Neutrophil (primary cell): Measurements from ENCODE around the gene ACBD6.

ENCODE experiments used
- H3K27ac ChIP-seq: fragments of 200-600 bp; sonication (generic); 2 replicates; pipeline ENCODE4 v1.5.1; 2016; ENCODE audit warnings: mild to moderate bottlenecking, moderate library complexity
- H3K27me3 ChIP-seq: fragments of 200-600 bp; sonication (generic); 2 replicates; pipeline ENCODE4 v1.6.0; 2016; ENCODE audit warnings: mild to moderate bottlenecking
- H3K36me3 ChIP-seq: fragments of 200-600 bp; sonication (generic); 2 replicates; pipeline ENCODE4 v1.5.1; 2017
- H3K4me1 ChIP-seq, 2 experiments: fragments of 200-600 bp in 1 of 2; sonication (generic) in 1 of 2; 1 replicate in 1 of 2; 2 replicates in 1 of 2; pipeline versions ENCODE4 v1.5.1 to v1.6.1; 2013 to 2016; ENCODE audit warnings: low read depth in 1 of 2, low read length in 1 of 2, mild to moderate bottlenecking in 1 of 2, moderate library complexity in 1 of 2; ENCODE audit not compliant: control insufficient read depth in 1 of 2, insufficient read depth in 1 of 2
- H3K4me3 ChIP-seq, 2 experiments: fragments of 200-600 bp in 1 of 2; sonication (generic) in 1 of 2; 1 replicate in 1 of 2; 2 replicates in 1 of 2; pipeline ENCODE4 v1.5.1; 2013 to 2016; ENCODE audit warnings: low read depth in 1 of 2, low read length in 1 of 2, mild to moderate bottlenecking in 1 of 2, moderate library complexity in 1 of 2
- H3K9me3 ChIP-seq: fragments of 200-600 bp; sonication (generic); 2 replicates; pipeline ENCODE4 v1.5.1; 2016
- TF ChIP-seq, protein P1 (sequence below): fragments of 200-600 bp; sonication (generic); IDR thresholded peaks from 2 replicates; pipeline ENCODE4 v1.5.1; 2016; ENCODE audit warnings: antibody characterized with exemption

ACBD6 gene

DNA sequence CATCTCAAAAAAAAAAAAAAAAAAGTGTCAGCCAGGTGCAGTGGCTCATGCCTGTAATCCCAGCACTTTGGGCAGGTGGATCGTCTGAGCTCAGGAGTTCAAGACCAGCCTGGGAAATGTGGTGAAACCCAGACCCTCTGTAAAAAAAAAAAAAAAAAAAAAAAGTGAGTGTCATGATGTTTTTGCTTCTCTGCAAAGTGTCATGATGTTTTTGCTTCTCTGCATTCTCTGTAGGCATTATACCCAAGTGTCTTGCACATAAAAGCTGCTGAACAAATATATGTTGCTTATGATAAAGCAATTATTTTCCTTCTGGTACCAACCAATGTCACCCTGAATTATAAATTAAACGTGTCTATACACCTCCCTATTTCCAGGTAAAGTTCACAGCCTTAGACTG, 1.7 kb downstream of the ACBD6 start:
- TF ChIP-seq, protein P1, sequence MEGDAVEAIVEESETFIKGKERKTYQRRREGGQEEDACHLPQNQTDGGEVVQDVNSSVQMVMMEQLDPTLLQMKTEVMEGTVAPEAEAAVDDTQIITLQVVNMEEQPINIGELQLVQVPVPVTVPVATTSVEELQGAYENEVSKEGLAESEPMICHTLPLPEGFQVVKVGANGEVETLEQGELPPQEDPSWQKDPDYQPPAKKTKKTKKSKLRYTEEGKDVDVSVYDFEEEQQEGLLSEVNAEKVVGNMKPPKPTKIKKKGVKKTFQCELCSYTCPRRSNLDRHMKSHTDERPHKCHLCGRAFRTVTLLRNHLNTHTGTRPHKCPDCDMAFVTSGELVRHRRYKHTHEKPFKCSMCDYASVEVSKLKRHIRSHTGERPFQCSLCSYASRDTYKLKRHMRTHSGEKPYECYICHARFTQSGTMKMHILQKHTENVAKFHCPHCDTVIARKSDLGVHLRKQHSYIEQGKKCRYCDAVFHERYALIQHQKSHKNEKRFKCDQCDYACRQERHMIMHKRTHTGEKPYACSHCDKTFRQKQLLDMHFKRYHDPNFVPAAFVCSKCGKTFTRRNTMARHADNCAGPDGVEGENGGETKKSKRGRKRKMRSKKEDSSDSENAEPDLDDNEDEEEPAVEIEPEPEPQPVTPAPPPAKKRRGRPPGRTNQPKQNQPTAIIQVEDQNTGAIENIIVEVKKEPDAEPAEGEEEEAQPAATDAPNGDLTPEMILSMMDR, result no peak
- Histone ChIP-seq H3K4me3 (no peak overlapping the region), H3K4me1 (peaks cover 16 to 18% of the 10 kb centered on the region in 2 experiments), H3K36me3 (no peaks in the 10 kb centered on the region), H3K27me3 (no peaks in the 10 kb centered on the region), H3K9me3 (no peaks in the 10 kb centered on the region), H3K27ac (no peak overlapping the region)

GRCh38 chr1:180498594-180498993, 3.8 kb downstream of the ACBD6 start:
- H3K27me3 ChIP-seq, result no peaks in the 10 kb centered on the region
- no peak overlapping the region for H3K27ac ChIP-seq
- no peaks in the 10 kb centered on the region for H3K9me3 ChIP-seq
- TF ChIP-seq, protein P1, result no peak
- no peaks in the 10 kb centered on the region for H3K36me3 ChIP-seq
- no peak overlapping the region for H3K4me3 ChIP-seq
- H3K4me1 ChIP-seq, result peaks cover 13 to 17% of the 10 kb centered on the region in 2 experiments

DNA sequence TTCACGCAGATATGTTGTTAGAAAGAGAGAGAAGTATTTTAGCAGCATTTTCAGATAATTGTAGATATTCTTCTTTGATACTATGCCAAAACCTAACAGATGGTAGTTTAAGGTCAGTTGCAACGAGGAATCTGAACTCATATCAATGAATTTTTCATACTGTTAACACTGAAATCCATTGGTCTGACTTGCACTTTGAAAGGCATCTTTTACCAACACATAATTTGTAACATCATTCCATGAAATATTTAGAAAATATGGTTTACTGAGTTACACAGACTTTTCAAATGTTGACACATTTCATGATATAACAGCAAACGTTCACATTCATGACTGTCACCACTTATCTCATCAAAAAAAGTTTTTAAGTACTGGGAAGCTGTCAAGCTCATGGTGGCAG, 4.6 kb downstream of the ACBD6 start:
- no peaks in the 10 kb centered on the region for H3K9me3 ChIP-seq
- TF ChIP-seq, protein P1, result no peak
- no peak overlapping the region for H3K4me3 ChIP-seq
- H3K4me1 ChIP-seq, result peaks cover 6 to 9% of the 10 kb centered on the region in 2 experiments
- H3K27ac ChIP-seq, result no peak overlapping the region
- no peaks in the 10 kb centered on the region for H3K27me3 ChIP-seq
- no peaks in the 10 kb centered on the region for H3K36me3 ChIP-seq

DNA sequence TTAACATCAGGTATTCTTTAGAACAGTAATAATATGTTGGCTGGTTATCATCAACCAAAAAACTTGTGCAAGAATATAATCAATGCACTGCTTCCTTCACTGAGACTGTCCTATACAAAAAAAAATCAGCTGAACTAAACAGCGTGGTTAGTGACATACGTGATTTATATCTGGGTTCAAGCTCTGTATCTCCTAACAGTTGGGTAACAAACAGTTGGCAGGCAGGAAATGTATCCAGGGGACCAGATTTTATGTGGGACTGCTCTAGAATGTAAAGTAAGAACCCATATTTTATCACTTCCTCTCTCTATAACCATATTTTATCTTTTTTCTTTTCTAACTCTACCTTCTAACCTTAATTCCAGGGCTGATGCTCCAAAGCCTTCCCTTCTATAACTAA, 8.0 kb downstream of the ACBD6 start:
- Histone ChIP-seq H3K4me1 (no peaks in the 10 kb centered on the region), H3K27ac (no peak overlapping the region), H3K27me3 (no peaks in the 10 kb centered on the region), H3K36me3 (no peaks in the 10 kb centered on the region), H3K4me3 (no peak overlapping the region), H3K9me3 (no peaks in the 10 kb centered on the region)
- TF ChIP-seq, protein P1, result no peak

DNA sequence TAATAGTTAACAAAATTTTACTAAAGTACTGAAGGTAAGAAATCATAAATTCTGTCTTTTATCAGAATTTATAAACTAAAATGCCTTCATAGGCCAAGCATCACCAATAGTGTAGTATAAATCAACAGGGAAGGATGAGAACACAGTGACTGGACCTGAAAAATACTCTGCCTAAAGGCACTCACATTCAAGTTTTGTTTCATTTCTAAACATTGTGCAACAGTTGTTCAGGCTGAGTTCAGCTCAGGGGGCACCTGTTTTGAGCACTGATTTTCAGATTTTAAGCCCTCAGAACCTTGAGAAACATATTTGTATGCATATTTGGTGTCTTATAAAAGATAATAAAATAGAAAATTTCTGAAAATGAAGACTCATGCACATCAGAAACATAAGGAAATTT, 12.4 kb downstream of the ACBD6 start:
- H3K27ac ChIP-seq, result no peak overlapping the region
- no peak overlapping the region for H3K4me3 ChIP-seq
- no peaks in the 10 kb centered on the region for H3K4me1 ChIP-seq
- no peaks in the 10 kb centered on the region for H3K9me3 ChIP-seq
- TF ChIP-seq, protein P1, result no peak
- no peaks in the 10 kb centered on the region for H3K27me3 ChIP-seq
- H3K36me3 ChIP-seq, result no peaks in the 10 kb centered on the region

- no peaks in the 10 kb centered on the region for H3K36me3 ChIP-seq
- no peak overlapping the region for H3K27ac ChIP-seq
- TF ChIP-seq, protein P1, result no peak
- no peak overlapping the region for H3K4me3 ChIP-seq
- H3K27me3 ChIP-seq, result no peaks in the 10 kb centered on the region
- H3K4me1 ChIP-seq, result no peaks in the 10 kb centered on the region
- no peaks in the 10 kb centered on the region for H3K9me3 ChIP-seq
Observed at GRCh38 chr1:180489313-180489712, 13.1 kb downstream of the ACBD6 start.
